Stimulated activated CD8-positive, alpha-beta memory T cell treated with anti-CD3 and anti-CD28 coated beads, Interleukin-4, amount 100 ng/mL, for 1 hour (primary cell): ENCODE measurements around the gene SCAPER.

Source experiments
- DNase-seq, 2 donors: peaks; one replicate each; pipeline ENCODE4 v3.0.0-alpha.2; 2020; ENCODE audit warnings: low read depth in 2 of 2, low spot score in 1 of 2

The SCAPER gene

GRCh38 chr15:76684002-76684401, 221.1 kb downstream of the SCAPER start:
- DNase-seq = no peak

DNA sequence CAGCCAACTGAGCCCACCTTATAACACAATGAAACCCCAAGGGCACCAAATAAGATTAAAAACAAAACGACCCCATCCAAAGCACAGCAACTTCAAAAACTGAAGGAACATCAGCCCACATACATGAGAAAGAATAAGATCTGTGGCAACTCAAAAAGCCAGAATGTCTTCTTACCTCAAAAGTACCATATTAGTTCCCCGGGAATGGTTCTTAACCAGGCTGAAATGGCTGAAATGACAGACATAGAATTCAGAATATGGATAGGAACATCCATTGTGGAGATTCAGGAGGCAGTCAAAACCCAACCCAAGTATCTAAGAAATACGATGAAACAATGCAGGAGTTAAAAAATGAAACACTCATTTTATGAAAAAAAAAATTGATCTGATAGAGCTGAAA, 222.3 kb downstream of the SCAPER start:
- no peak for DNase-seq

DNA sequence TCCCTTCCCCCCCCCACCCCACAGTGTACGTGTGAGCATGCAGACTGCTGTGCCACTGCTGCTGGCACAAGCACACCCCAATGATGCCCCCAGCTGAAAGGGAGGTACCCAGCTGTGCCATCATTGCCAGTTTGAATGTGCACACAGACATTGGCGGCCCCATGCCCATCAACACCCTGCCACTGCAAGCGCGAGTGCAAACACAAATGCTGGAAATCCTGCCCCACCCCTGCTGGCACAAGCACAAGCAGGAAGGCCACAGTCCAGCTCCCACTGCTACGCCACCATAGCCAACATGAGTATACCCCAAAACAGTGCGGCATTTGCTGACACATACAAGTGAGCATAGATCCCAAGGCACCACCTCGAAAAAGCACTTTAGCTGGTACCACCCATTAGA, 222.9 kb downstream of the SCAPER start:
- no peak for DNase-seq

DNA sequence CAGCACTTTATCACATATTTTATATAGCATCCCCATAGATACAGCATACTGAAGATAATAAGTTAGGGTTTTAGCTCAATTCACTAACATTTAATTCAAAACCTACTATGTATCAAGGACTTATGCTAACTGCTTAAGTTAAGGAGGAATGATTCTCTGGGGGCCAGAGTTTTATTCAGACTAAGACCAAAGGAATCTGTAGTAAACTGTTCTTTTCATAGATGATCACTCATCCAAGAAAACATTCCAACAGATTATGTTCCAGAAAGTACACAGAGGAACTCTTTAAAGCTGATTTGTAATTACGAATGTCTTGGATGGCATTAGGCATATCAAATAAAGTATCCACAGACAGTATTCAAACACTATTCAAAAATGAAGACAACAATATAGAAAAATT, 226.4 kb downstream of the SCAPER start:
- no peak for DNase-seq

DNA sequence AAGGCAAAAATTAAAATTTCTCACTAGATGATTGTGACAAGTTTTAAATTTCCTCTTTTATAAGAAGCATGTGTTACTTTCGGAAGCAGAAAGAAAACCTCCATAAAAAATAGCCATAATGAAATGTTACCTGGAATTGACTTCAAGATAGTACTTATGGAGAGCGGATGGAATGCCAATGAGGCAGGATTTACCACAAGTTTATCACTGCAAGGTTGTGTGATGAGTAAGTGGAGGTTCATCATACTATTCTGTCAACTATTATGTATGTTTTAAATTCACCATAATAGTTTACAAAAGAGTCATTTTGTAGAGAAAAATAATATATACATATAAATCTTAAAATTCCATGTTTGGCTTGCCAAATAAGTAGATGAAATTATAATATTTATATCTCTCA, 230.3 kb downstream of the SCAPER start:
- no peak for DNase-seq

DNA sequence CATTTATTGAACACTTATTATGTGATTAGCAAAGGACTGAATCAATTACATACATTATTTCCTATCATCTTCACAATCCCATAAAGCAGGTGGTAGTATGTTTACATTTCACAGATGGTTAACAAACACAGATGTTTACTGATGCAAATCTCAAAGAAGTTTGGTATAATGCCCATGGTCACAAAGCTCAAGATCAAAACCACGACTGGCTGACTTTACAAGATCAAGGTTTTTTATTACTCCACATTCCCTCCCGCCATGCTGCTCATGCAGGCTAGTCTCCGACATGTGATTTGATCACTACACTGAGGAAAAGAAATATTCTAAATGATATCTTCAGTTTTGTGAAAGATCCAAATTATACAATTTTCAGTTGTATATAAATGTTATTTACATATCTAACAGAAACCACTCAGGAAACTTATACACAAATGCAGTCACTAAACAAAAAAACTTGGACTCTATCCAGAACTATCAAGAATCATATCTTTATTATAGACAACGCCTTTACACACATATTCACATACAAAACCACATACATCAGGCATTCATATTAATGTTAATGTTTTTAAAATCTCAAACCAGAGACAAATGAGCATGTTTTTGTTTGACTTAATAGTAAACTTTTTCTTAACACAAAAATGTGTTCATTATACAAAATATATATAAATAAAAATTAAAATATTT, 235.5 kb downstream of the SCAPER start:
- no peak for DNase-seq

DNA sequence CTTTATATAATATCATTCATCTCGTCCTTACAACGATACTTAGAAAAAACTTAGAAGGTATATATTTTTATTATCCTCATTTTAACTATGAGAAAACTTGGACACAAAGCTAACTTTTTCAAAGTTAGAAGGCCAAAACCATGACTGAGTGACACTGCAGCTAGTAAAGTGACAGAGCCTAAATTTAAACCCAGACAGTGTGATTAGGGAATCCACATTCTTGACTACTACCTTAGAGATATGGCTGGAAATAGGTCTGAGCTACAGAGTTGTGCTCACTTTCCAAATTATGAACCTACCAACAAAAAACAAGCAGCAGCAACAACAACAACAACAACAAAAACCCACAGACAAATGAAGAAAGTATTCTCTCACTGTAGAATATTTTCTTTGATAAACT, 236.2 kb downstream of the SCAPER start:
- DNase-seq = no peak

- DNase-seq = no peak
Observed at GRCh38 chr15:76667943-76668715, 237.0 kb downstream of the SCAPER start.

- no peak for DNase-seq
Observed at GRCh38 chr15:76664895-76665294, 240.2 kb downstream of the SCAPER start.

DNA sequence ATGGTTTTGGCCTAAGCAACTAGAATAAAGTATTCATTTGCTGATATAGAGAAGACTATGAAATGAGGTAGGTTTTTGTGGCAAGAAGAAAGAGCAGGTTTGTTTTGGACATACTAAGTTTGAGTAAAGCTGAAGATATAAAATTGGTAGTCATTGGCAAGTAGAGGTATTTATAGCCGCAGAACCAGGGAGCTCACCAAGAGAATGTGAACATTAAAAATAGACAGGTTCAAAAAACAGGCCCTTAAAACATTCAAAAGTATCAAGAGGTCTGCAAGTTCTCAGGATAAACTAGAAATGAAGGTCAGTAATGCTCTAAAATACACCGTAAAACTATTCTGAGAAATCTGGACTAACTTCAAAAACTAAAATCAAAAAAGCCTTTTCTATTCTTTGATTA, 240.7 kb downstream of the SCAPER start:
- DNase-seq = no peak

DNA sequence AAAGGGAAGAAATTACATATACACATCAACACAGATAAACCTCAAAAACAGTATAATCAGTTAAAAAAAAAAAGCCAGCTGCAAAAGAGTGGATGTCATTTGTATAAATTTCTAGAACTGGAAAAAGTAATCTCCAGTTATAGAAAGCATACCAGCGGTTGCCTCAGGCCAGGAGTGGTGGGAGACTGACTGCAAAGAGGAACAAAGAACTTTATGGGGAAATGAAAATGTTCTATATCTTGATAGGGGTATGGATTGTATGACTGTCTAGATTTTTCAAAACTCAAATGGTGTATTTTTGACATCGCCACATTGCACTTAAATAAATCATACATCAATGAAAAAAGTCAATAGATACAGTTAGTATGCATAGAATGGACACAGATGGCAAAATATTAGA, 241.6 kb downstream of the SCAPER start:
- no peak for DNase-seq

DNA sequence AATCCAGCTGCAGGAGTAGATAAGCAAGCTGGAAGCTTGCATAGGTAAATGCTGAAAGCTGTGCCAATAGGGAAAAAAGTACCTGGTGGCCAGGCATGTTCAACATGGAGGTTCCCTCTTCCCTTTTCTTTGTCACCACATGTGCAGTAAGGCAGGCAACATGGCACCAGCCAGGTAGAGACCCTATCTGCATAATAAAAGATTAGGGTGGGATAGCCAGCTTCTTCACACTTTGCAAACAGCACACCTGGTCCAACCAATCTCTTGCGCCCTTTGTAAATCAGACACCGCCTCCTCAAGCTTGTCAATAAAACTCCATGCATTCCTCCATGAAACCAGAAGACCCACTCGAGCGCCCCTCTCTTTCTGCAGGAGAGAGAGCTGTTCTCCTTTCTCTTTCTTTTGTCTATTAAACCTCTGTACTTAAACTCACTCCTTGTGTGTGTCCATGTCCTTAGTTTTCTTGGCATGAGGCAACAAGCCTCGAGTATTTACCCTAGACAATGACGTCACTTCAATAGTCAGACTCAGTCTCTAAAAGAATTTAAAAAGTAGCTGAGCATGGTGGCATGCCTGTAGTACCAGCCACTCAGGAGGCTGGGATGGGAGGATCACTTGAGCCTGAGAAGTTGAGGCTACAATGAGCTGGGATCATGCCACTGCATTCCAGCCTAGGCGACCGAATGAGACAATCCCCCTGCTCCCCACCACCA, 256.3 kb downstream of the SCAPER start:
- no peak for DNase-seq

DNA sequence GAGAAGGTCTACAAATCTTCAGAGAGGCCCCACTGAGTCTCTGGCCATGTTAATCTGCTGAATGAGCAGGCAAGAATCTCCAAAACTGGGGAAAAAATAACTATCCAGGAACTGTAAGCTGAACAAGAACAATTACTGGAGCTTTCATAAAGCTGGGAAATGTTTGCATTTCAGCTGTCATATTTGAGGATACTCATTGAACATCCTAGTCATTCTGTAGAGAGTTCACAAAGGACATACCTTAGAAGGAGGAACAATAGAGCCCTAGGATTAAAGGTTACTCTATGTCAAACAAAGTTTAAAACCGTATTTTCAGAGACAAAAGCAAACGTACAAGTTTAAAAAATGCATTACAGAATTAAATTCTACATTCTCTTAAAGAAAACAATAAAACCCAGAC, 257.5 kb downstream of the SCAPER start:
- DNase-seq = no peak

GRCh38 chr15:76644646-76645045, 260.5 kb downstream of the SCAPER start:
- DNase-seq = no peak

DNA sequence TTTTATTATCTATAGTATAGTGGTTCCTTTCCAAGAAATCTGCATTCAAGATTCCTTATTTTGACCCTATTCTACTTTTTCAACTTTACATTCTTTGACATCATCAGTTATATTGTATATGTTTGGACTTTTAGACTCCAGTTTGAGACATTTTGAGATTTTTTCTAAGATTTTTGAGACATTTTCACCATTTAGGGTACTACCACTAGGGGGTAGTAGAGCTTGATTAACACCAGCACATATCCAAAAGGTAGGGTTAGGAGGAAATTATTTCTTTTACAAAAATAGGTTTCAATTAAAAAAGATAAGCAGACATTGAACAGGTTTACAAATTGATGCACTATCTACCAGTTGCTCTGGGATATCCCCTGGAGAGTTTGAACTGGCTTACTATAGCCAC, 262.5 kb downstream of the SCAPER start:
- DNase-seq = no peak

GRCh38 chr15:76637166-76637565, 268.0 kb downstream of the SCAPER start:
- no peak for DNase-seq

GRCh38 chr15:76636059-76636458, 269.1 kb downstream of the SCAPER start:
- no peak for DNase-seq

GRCh38 chr15:76626611-76627010, 278.5 kb downstream of the SCAPER start:
- no peak for DNase-seq

DNA sequence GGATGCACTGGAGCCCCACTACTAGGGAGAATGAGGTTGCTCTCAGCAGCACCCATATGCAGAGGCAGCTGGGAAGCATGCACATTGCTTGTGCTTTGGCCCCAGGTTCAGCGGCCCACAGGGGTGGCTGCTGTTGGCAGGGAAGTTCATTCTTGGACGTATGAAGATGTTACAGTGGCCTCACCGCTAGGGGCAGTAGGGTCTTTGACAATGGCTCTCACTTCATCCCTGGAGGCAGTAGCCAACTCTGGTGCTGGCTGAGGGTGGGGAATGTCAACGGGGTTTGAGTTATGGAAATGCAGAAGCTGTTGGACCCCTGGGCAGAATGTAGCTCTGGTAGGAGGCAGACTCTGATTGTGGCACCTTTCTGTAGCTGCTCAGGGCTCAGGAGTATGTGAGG, 279.9 kb downstream of the SCAPER start:
- no peak for DNase-seq

DNA sequence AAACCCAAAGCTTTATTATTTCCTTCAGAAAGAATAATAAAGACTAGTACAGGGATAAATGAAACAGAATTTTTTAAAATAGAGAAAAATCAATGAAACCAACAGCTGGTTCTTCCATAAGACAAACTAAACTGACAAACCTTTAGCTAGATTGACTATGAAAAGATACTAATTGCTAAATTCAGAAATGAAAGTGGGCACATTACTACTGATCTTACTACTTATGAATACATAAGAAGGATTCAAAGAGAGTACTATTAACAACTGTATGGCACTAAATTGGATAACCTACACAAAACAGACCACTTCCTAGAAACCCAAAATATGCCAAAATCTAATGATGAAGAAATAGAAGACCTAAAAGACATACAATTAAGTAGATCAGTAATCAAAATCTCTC, 290.4 kb downstream of the SCAPER start:
- no peak for DNase-seq

GRCh38 chr15:76588811-76589747, 316.1 kb downstream of the SCAPER start:
- no peak for DNase-seq
